GM18858 (cell line): ENCODE results near the gene PKIG.
"Not testable (repeated sequence)": the region's sequence is repeated elsewhere in the genome, so short reads cannot be mapped to it uniquely, and the experiment has no call there.

ENCODE experiments used
- ATAC-seq: cut with Tn5 transposase; IDR thresholded peaks from one replicate; pipeline ENCODE4 v1.9.1; 2021; ENCODE audit not compliant: unreplicated experiment

The PKIG gene

GRCh38 chr20:44637522-44638372 is 55.4 kb downstream of the PKIG start:
- no peak for ATAC-seq

GRCh38 chr20:44640522-44640921 is 58.1 kb downstream of the PKIG start:
- no peak for ATAC-seq

- ATAC-seq: no peak
Measured at GRCh38 chr20:44641325-44641724, 58.9 kb downstream of the PKIG start.

- no peak for ATAC-seq
Measured at GRCh38 chr20:44642203-44643153, 60.1 kb downstream of the PKIG start.

- no peak for ATAC-seq
Measured at GRCh38 chr20:44643154-44643519, 60.8 kb downstream of the PKIG start.

GRCh38 chr20:44643596-44644229 is 61.3 kb downstream of the PKIG start:
- ATAC-seq: no peak

- no peak for ATAC-seq
Measured at GRCh38 chr20:44644230-44644617, 61.8 kb downstream of the PKIG start.

- ATAC-seq: no peak
Measured at GRCh38 chr20:44644667-44645131, 62.3 kb downstream of the PKIG start.

- ATAC-seq: no peak
Measured at GRCh38 chr20:44646023-44646640, 63.8 kb downstream of the PKIG start.

GRCh38 chr20:44646641-44647274 is 64.4 kb downstream of the PKIG start:
- peak; percentile 44 for ATAC-seq

GRCh38 chr20:44648068-44648467 is 65.7 kb downstream of the PKIG start:
- ATAC-seq: no peak

GRCh38 chr20:44648579-44648978 is 66.2 kb downstream of the PKIG start:
- ATAC-seq: no peak

GRCh38 chr20:44649126-44649525 is 66.7 kb downstream of the PKIG start:
- ATAC-seq: no peak

- no peak for ATAC-seq
Measured at GRCh38 chr20:44649976-44650375, 67.6 kb downstream of the PKIG start.

GRCh38 chr20:44650771-44651433 is 68.5 kb downstream of the PKIG start:
- no peak for ATAC-seq

GRCh38 chr20:44651434-44651683 is 69.0 kb downstream of the PKIG start:
- ATAC-seq: no peak

- no peak for ATAC-seq
Measured at GRCh38 chr20:44651684-44652423, 69.5 kb downstream of the PKIG start, which contains the start of gene ADA. TSS of gene ADA (minus strand) at chr20:44651699. CDS start at chr20:44651607, 92 bp downstream.

- ATAC-seq: no peak
Measured at GRCh38 chr20:44653546-44653945, 71.2 kb downstream of the PKIG start.

- not testable (repeated sequence) for ATAC-seq
Measured at GRCh38 chr20:44654210-44654609, 71.8 kb downstream of the PKIG start.
